ENCODE data around the gene PPIE. TPM values are rescaled to one million over a fixed set of nuclear protein-coding genes. Genes with fewer than 3 reads are reported as not detected.

PPIE gene
- total and polyA plus RNA-seq, 2 experiments from 2014 or later = 27.8 to 51.9 TPM

DNA sequence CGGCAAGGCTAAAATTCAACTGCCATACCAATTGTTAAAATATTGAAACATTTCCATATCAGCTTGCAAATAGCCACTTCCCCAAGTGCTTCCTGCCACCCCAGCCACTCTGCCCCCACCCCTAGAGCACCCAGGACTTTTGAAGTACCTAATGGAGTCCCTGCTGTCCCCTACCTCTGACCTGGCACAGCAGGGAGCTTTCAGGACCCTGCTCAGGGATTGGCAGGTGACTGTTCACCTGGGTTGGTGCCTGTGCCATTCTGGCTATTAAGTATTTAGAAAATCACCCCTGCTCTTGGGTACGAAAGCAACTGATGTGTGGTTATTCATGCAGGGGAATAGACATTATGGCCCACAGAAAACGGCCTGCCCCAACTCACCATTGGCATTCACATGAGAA is 38.3 kb upstream of the PPIE start:
- H3K27me3 Mint-ChIP-seq (ENCODE audit: insufficient read depth, low read depth, poor library complexity) = peaks cover 91% of the 10 kb centered on the region
- H3K4me3 Mint-ChIP-seq = peak overlapping the region; percentile 68; the same call in 2 of the 3 replicates

More for the DNA sequence above, 38.3 kb upstream of the PPIE start:
- ATAC-seq (no peak), DNase-seq (ENCODE audit: low spot score) (no peak)
- Histone ChIP-seq H4K20me1 (replicated peaks; ENCODE audit: insufficient read depth) (no peaks in the 10 kb centered on the region; the same call in 1 of the 2 replicates), H3K79me2 (replicated peaks; ENCODE audit: insufficient read depth) (no peaks in the 10 kb centered on the region), H3K4me1 (ENCODE audit: insufficient read depth) (peaks cover 19% of the 10 kb centered on the region), H3K27me3 (ENCODE audit: insufficient read depth) (peaks cover 93% of the 10 kb centered on the region), H3K27ac (ENCODE audit: low read depth) (no peak overlapping the region), H3F3A (replicated peaks; ENCODE audit: low read depth) (no peaks in the 10 kb centered on the region), H2AFZ (no peak overlapping the region), H3K36me3 (ENCODE audit: insufficient read depth) (no peaks in the 10 kb centered on the region), H3K4me3 (peak overlapping the region; percentile 44; the same call in 1 of the 2 replicates), H3K4me2 (peak overlapping the region; percentile 75), H3K9me2 (ENCODE audit: insufficient read depth) (no peaks in the 10 kb centered on the region)
- peaks cover 8% of the 10 kb centered on the region; the same call in 2 of the 3 replicates for H3K9me3 Mint-ChIP-seq
- TF ChIP-seq, protein P1, sequence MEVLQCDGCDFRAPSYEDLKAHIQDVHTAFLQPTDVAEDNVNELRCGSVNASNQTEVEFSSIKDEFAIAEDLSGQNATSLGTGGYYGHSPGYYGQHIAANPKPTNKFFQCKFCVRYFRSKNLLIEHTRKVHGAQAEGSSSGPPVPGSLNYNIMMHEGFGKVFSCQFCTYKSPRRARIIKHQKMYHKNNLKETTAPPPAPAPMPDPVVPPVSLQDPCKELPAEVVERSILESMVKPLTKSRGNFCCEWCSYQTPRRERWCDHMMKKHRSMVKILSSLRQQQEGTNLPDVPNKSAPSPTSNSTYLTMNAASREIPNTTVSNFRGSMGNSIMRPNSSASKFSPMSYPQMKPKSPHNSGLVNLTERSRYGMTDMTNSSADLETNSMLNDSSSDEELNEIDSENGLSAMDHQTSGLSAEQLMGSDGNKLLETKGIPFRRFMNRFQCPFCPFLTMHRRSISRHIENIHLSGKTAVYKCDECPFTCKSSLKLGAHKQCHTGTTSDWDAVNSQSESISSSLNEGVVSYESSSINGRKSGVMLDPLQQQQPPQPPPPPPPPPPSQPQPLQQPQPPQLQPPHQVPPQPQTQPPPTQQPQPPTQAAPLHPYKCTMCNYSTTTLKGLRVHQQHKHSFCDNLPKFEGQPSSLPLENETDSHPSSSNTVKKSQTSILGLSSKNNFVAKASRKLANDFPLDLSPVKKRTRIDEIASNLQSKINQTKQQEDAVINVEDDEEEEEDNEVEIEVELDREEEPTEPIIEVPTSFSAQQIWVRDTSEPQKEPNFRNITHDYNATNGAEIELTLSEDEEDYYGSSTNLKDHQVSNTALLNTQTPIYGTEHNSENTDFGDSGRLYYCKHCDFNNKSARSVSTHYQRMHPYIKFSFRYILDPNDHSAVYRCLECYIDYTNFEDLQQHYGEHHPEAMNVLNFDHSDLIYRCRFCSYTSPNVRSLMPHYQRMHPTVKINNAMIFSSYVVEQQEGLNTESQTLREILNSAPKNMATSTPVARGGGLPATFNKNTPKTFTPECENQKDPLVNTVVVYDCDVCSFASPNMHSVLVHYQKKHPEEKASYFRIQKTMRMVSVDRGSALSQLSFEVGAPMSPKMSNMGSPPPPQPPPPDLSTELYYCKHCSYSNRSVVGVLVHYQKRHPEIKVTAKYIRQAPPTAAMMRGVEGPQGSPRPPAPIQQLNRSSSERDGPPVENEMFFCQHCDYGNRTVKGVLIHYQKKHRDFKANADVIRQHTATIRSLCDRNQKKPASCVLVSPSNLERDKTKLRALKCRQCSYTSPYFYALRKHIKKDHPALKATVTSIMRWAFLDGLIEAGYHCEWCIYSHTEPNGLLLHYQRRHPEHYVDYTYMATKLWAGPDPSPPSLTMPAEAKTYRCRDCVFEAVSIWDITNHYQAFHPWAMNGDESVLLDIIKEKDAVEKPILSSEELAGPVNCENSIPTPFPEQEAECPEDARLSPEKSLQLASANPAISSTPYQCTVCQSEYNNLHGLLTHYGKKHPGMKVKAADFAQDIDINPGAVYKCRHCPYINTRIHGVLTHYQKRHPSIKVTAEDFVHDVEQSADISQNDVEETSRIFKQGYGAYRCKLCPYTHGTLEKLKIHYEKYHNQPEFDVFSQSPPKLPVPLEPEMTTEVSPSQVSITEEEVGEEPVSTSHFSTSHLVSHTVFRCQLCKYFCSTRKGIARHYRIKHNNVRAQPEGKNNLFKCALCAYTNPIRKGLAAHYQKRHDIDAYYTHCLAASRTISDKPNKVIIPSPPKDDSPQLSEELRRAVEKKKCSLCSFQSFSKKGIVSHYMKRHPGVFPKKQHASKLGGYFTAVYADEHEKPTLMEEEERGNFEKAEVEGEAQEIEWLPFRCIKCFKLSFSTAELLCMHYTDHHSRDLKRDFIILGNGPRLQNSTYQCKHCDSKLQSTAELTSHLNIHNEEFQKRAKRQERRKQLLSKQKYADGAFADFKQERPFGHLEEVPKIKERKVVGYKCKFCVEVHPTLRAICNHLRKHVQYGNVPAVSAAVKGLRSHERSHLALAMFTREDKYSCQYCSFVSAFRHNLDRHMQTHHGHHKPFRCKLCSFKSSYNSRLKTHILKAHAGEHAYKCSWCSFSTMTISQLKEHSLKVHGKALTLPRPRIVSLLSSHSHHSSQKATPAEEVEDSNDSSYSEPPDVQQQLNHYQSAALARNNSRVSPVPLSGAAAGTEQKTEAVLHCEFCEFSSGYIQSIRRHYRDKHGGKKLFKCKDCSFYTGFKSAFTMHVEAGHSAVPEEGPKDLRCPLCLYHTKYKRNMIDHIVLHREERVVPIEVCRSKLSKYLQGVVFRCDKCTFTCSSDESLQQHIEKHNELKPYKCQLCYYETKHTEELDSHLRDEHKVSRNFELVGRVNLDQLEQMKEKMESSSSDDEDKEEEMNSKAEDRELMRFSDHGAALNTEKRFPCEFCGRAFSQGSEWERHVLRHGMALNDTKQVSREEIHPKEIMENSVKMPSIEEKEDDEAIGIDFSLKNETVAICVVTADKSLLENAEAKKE (CRISPR knock-in tag; IDR thresholded peaks at IDR 0.05) = no peak
- no peak for TF ChIP-seq NANOG (IDR thresholded peaks at IDR 0.05; ENCODE audit: borderline replicate concordance)
- no peak for TF ChIP-seq ZNF114 (CRISPR knock-in tag; IDR thresholded peaks at IDR 0.05)
- TF ChIP-seq STAT1 (IDR thresholded peaks at IDR 0.05; ENCODE audit: unreplicated experiment) = no peak
- TF ChIP-seq EZH2phosphoT487 (IDR thresholded peaks at IDR 0.05; ENCODE audit: unreplicated experiment) = no peak
- TF ChIP-seq, protein P2, sequence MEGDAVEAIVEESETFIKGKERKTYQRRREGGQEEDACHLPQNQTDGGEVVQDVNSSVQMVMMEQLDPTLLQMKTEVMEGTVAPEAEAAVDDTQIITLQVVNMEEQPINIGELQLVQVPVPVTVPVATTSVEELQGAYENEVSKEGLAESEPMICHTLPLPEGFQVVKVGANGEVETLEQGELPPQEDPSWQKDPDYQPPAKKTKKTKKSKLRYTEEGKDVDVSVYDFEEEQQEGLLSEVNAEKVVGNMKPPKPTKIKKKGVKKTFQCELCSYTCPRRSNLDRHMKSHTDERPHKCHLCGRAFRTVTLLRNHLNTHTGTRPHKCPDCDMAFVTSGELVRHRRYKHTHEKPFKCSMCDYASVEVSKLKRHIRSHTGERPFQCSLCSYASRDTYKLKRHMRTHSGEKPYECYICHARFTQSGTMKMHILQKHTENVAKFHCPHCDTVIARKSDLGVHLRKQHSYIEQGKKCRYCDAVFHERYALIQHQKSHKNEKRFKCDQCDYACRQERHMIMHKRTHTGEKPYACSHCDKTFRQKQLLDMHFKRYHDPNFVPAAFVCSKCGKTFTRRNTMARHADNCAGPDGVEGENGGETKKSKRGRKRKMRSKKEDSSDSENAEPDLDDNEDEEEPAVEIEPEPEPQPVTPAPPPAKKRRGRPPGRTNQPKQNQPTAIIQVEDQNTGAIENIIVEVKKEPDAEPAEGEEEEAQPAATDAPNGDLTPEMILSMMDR (conservative IDR thresholded peaks at IDR 0.05; ENCODE audit: low read depth in 2 of 2) = no peak
- TF ChIP-seq CREB1 (CRISPR knock-in tag; IDR thresholded peaks at IDR 0.05; ENCODE audit: low read depth) = no peak
- TF ChIP-seq EZH2 (IDR thresholded peaks at IDR 0.05; ENCODE audit: low read depth, unreplicated experiment) = no peak
- TF ChIP-seq, protein P3, sequence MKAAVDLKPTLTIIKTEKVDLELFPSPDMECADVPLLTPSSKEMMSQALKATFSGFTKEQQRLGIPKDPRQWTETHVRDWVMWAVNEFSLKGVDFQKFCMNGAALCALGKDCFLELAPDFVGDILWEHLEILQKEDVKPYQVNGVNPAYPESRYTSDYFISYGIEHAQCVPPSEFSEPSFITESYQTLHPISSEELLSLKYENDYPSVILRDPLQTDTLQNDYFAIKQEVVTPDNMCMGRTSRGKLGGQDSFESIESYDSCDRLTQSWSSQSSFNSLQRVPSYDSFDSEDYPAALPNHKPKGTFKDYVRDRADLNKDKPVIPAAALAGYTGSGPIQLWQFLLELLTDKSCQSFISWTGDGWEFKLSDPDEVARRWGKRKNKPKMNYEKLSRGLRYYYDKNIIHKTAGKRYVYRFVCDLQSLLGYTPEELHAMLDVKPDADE (IDR thresholded peaks at IDR 0.05) = no peak
- no peak for TF ChIP-seq POLR2AphosphoS5 (IDR thresholded peaks at IDR 0.05; ENCODE audit: low read depth)
- TF ChIP-seq, protein P4, sequence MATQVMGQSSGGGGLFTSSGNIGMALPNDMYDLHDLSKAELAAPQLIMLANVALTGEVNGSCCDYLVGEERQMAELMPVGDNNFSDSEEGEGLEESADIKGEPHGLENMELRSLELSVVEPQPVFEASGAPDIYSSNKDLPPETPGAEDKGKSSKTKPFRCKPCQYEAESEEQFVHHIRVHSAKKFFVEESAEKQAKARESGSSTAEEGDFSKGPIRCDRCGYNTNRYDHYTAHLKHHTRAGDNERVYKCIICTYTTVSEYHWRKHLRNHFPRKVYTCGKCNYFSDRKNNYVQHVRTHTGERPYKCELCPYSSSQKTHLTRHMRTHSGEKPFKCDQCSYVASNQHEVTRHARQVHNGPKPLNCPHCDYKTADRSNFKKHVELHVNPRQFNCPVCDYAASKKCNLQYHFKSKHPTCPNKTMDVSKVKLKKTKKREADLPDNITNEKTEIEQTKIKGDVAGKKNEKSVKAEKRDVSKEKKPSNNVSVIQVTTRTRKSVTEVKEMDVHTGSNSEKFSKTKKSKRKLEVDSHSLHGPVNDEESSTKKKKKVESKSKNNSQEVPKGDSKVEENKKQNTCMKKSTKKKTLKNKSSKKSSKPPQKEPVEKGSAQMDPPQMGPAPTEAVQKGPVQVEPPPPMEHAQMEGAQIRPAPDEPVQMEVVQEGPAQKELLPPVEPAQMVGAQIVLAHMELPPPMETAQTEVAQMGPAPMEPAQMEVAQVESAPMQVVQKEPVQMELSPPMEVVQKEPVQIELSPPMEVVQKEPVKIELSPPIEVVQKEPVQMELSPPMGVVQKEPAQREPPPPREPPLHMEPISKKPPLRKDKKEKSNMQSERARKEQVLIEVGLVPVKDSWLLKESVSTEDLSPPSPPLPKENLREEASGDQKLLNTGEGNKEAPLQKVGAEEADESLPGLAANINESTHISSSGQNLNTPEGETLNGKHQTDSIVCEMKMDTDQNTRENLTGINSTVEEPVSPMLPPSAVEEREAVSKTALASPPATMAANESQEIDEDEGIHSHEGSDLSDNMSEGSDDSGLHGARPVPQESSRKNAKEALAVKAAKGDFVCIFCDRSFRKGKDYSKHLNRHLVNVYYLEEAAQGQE (IDR thresholded peaks at IDR 0.05; ENCODE audit: unreplicated experiment) = no peak
- TF ChIP-seq ZNF331 (CRISPR knock-in tag; IDR thresholded peaks at IDR 0.05; ENCODE audit: low read depth) = no peak
- TF ChIP-seq JUNB (IDR thresholded peaks at IDR 0.05; ENCODE audit: unreplicated experiment) = no peak
- no peak overlapping the region for H3K27ac Mint-ChIP-seq
- H3K4me1 Mint-ChIP-seq = peaks cover 28% of the 10 kb centered on the region
- H3K36me3 Mint-ChIP-seq (ENCODE audit: low read depth) = no peaks in the 10 kb centered on the region; the same call in 2 of the 3 replicates
